Fibroblast of gingiva (primary cell): ENCODE data around the gene SYCP1.
"Not testable (repeated sequence)": the region's sequence is repeated elsewhere in the genome, so short reads cannot be mapped to it uniquely, and the experiment has no call there.

Experiments
- DNase-seq: peaks from one replicate; pipeline ENCODE4 v3.0.0-alpha.2; 2011; ENCODE audit warnings: low read depth

The SYCP1 gene

GRCh38 chr1:114854693-114855320, at the start of gene SYCP1:
Gene SYCP1 (plus strand): TSS chr1:114854863. CDS start chr1:114855465, 602 bp downstream.
- no peak for DNase-seq

GRCh38 chr1:114819869-114820268, 34.8 kb upstream of the SYCP1 start:
- DNase-seq = no peak

- no peak for DNase-seq
Observed at GRCh38 chr1:114820392-114820791, 34.3 kb upstream of the SYCP1 start.

- DNase-seq = no peak
Observed at GRCh38 chr1:114821978-114822377, 32.7 kb upstream of the SYCP1 start.

- no peak for DNase-seq
Observed at GRCh38 chr1:114828251-114828650, 26.4 kb upstream of the SYCP1 start.

GRCh38 chr1:114830075-114830474, 24.6 kb upstream of the SYCP1 start:
- not testable (repeated sequence) for DNase-seq

GRCh38 chr1:114831276-114831994, 23.2 kb upstream of the SYCP1 start:
- no peak for DNase-seq

GRCh38 chr1:114832057-114832456, 22.6 kb upstream of the SYCP1 start:
- no peak for DNase-seq

GRCh38 chr1:114833421-114833820, 21.2 kb upstream of the SYCP1 start:
- DNase-seq = no peak

- no peak for DNase-seq
Observed at GRCh38 chr1:114844270-114844669, 10.4 kb upstream of the SYCP1 start.

GRCh38 chr1:114853584-114853983, 1.1 kb upstream of the SYCP1 start:
- DNase-seq = no peak

- DNase-seq = no peak
Observed at GRCh38 chr1:114861384-114861783, 6.7 kb downstream of the SYCP1 start.

GRCh38 chr1:114892194-114892918, 37.7 kb downstream of the SYCP1 start:
- no peak for DNase-seq

GRCh38 chr1:114896795-114897194, 42.1 kb downstream of the SYCP1 start:
- DNase-seq = no peak

GRCh38 chr1:114901814-114902213, 47.2 kb downstream of the SYCP1 start:
- DNase-seq = no peak

- DNase-seq = no peak
Observed at GRCh38 chr1:114902343-114902742, 47.7 kb downstream of the SYCP1 start.

GRCh38 chr1:114903480-114903879, 48.8 kb downstream of the SYCP1 start:
- DNase-seq = no peak

- DNase-seq = not testable (repeated sequence)
Observed at GRCh38 chr1:114915720-114916119, 61.1 kb downstream of the SYCP1 start.

GRCh38 chr1:114926607-114927006, 71.9 kb downstream of the SYCP1 start:
- DNase-seq = no peak

GRCh38 chr1:114927401-114927800, 72.7 kb downstream of the SYCP1 start:
- no peak for DNase-seq

- DNase-seq = no peak
Observed at GRCh38 chr1:114956570-114956969, 101.9 kb downstream of the SYCP1 start.

- no peak for DNase-seq
Observed at GRCh38 chr1:114959423-114959822, 104.8 kb downstream of the SYCP1 start.

- DNase-seq = no peak
Observed at GRCh38 chr1:114976891-114977290, 122.2 kb downstream of the SYCP1 start.
